ENCODE results near the gene ZEB1. TPM values are rescaled to one million over a fixed set of nuclear protein-coding genes. Genes with fewer than 3 reads are reported as not detected.

Gene ZEB1
- total and polyA plus RNA-seq, 9 of the 15 experiments (the other 6 are each of a cell fraction or from before 2014, with no cell fraction given) = 2.1 to 8.4 (median 4.9) TPM

DNA sequence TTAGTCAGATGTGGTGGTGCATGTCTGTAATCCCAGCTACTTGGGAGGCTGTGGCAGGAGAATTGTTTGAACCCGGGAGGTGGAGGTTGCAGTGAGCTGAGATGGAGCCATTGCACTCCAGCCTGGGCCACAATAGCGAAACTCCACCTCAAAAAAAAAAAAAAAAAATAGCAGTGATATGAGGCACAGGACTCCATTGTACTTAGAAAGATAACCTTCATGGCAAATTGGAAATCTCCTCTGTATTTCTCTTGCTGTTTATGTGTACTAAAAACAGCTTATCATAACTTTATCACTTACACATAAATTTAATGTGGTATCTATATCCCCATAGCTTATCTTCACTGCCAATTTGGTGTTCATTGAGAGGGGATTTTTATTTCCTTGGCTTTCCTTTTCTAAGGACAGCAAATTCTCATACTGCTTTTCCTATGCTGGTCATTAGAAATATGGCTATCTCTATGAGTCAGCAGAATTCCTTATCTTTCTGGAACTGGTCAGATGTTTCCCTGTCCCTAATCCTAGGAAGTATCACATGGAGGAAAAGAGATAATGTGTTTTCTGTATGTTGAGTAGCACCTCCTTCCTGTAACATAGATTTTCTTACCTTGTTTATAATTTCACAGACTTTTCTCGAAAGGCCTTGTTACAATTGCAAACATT lies 40.6 kb upstream of the ZEB1 start (continued):
- TF ChIP-seq, protein P1, sequence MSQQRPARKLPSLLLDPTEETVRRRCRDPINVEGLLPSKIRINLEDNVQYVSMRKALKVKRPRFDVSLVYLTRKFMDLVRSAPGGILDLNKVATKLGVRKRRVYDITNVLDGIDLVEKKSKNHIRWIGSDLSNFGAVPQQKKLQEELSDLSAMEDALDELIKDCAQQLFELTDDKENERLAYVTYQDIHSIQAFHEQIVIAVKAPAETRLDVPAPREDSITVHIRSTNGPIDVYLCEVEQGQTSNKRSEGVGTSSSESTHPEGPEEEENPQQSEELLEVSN (IDR thresholded peaks at IDR 0.05; ENCODE audit: borderline replicate concordance in 1 of 2, extremely low read depth in 1 of 2, insufficient read depth in 1 of 2, insufficient read length in 1 of 2, low read depth in 1 of 2, low read length in 1 of 2, poor library complexity in 1 of 2, severe bottlenecking in 1 of 2) = no peak
- TF ChIP-seq PHF8 (IDR thresholded peaks at IDR 0.05; ENCODE audit: borderline replicate concordance, low read length) = no peak
- no peak for TF ChIP-seq ZNF699 (CRISPR knock-in tag; IDR thresholded peaks at IDR 0.05; ENCODE audit: insufficient replicate concordance)
- TF ChIP-seq ZNF431 (CRISPR knock-in tag; IDR thresholded peaks at IDR 0.05) = no peak
- TF ChIP-seq UBTF (IDR thresholded peaks at IDR 0.05; ENCODE audit: borderline replicate concordance in 1 of 2, low read depth in 2 of 2, low read length in 2 of 2) = no peak
- TF ChIP-seq HDAC8 (tag; IDR thresholded peaks at IDR 0.05) = no peak
- TF ChIP-seq RCOR1 (IDR thresholded peaks at IDR 0.05; ENCODE audit: borderline replicate concordance in 1 of 2, low read depth in 2 of 2, low read length in 2 of 2) = peak in 1 of 2 experiments; percentile 60; a peak in 2 of 4 replicates
- no peak for TF ChIP-seq RBM22 (IDR thresholded peaks at IDR 0.05; ENCODE audit: low read depth, low read length, poor library complexity, severe bottlenecking)
- no peak for TF ChIP-seq CBX1 (IDR thresholded peaks at IDR 0.05; ENCODE audit: low read depth)
- TF ChIP-seq ZNF436 (CRISPR knock-in tag; IDR thresholded peaks at IDR 0.05) = no peak
- TF ChIP-seq HES1 (IDR thresholded peaks at IDR 0.05; ENCODE audit: low read depth) = no peak
- TF ChIP-seq CREB3L1 (IDR thresholded peaks at IDR 0.05; ENCODE audit: borderline replicate concordance, low read depth) = no peak
- peak; percentile 36; the same call in 1 of the 2 replicates for TF ChIP-seq ATF7 (IDR thresholded peaks at IDR 0.05)
- TF ChIP-seq TCF3 (CRISPR knock-in tag; IDR thresholded peaks at IDR 0.05) = peak; percentile 76
- TF ChIP-seq, protein P2, sequence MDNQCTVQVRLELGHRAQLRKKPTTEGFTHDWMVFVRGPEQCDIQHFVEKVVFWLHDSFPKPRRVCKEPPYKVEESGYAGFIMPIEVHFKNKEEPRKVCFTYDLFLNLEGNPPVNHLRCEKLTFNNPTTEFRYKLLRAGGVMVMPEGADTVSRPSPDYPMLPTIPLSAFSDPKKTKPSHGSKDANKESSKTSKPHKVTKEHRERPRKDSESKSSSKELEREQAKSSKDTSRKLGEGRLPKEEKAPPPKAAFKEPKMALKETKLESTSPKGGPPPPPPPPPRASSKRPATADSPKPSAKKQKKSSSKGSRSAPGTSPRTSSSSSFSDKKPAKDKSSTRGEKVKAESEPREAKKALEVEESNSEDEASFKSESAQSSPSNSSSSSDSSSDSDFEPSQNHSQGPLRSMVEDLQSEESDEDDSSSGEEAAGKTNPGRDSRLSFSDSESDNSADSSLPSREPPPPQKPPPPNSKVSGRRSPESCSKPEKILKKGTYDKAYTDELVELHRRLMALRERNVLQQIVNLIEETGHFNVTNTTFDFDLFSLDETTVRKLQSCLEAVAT (IDR thresholded peaks at IDR 0.05) = no peak
- no peak for TF ChIP-seq ASH1L (IDR thresholded peaks at IDR 0.05; ENCODE audit: borderline replicate concordance, low read depth, partially characterized antibody)
- TF ChIP-seq CSDE1 (IDR thresholded peaks at IDR 0.05) = no peak
- no peak for TF ChIP-seq ZNF124 (CRISPR knock-in tag; IDR thresholded peaks at IDR 0.05)
- no peak for TF ChIP-seq CHD4 (IDR thresholded peaks at IDR 0.05; ENCODE audit: insufficient read depth, insufficient replicate concordance, low read depth, low read length, poor library complexity, severe bottlenecking)
- no peak for TF ChIP-seq HDAC6 (IDR thresholded peaks at IDR 0.05; ENCODE audit: low read depth, low read length)
